HepG2 (cell line): ENCODE measurements around the gene ZFHX3. TPM values are rescaled to one million over a fixed set of nuclear protein-coding genes. Genes with fewer than 3 reads are reported as not detected.

ENCODE experiments used
- ATM ChIP-seq: fragments of 450-650 bp; IDR thresholded peaks from 2 replicates; pipeline ENCODE4 v1.7.1; 2017; ENCODE audit warnings: mild to moderate bottlenecking, borderline replicate concordance
- MIER3 ChIP-seq: IDR thresholded peaks from 2 replicates; pipeline ENCODE4 v1.6.1; 2016; ENCODE audit warnings: missing compliant biosample characterization, borderline replicate concordance
- NCOA5 ChIP-seq: sonication (generic); formaldehyde crosslinking; IDR thresholded peaks from 2 replicates; pipeline ENCODE4 v1.4.0; 2020; ENCODE audit warnings: missing genetic modification reagents
- REPIN1 ChIP-seq: sonication (generic); formaldehyde crosslinking; IDR thresholded peaks from 2 replicates; pipeline ENCODE4 v1.8.0; 2022; ENCODE audit warnings: missing genetic modification reagents, low read depth, mild to moderate bottlenecking, borderline replicate concordance
- TCF7 ChIP-seq: sonication (generic); IDR thresholded peaks from 2 replicates; pipeline ENCODE4 v1.6.1; 2016; ENCODE audit warnings: antibody characterized with exemption, low read depth
- ZBTB3 ChIP-seq: sonication (generic); formaldehyde crosslinking; IDR thresholded peaks from 2 replicates; pipeline ENCODE4 v1.4.0; 2020; ENCODE audit warnings: low read depth, mild to moderate bottlenecking, moderate library complexity, missing genetic modification reagents, borderline replicate concordance
- ZFYVE20 ChIP-seq: sonication (generic); formaldehyde crosslinking; IDR thresholded peaks from 2 replicates; pipeline ENCODE4 v1.8.0; 2023; ENCODE audit warnings: low read depth, mild to moderate bottlenecking, moderate library complexity, missing genetic modification reagents, borderline replicate concordance
- ZNF180 ChIP-seq: sonication (generic); formaldehyde crosslinking; IDR thresholded peaks from 2 replicates; pipeline ENCODE4 v1.4.0; 2020; ENCODE audit warnings: low read depth, missing genetic modification reagents, borderline replicate concordance
- ZNF572 ChIP-seq: sonication (generic); formaldehyde crosslinking; IDR thresholded peaks from 2 replicates; pipeline ENCODE4 v1.5.1; 2020; ENCODE audit warnings: mild to moderate bottlenecking, missing genetic modification reagents
- ZNF589 ChIP-seq: sonication (generic); formaldehyde crosslinking; conservative IDR thresholded peaks from 2 replicates; pipeline ENCODE4 v1.8.0; 2022; ENCODE audit warnings: mild to moderate bottlenecking, moderate library complexity, missing genetic modification reagents
- ZNF703 ChIP-seq: sonication (generic); formaldehyde crosslinking; IDR thresholded peaks from 2 replicates; pipeline ENCODE4 v1.5.1; 2020; ENCODE audit warnings: missing genetic modification reagents, mild to moderate bottlenecking, moderate library complexity, borderline replicate concordance
- ZNF713 ChIP-seq: sonication (generic); formaldehyde crosslinking; IDR thresholded peaks from 2 replicates; pipeline ENCODE4 v1.4.0; 2020; ENCODE audit warnings: mild to moderate bottlenecking, missing genetic modification reagents
- polyA plus RNA-seq, 8 experiments: library from polyadenylated mRNA; depleted of rRNA in 3 of 8; stranded (reverse) in 7 of 8; unstranded in 1 of 8; fragments of >200 nt; fragmentation: Illumina TruSeq in 4 of 8; extraction: Trizol in 4 of 8; gene quantifications; 2 replicates each; pipeline versions ENCODE4 v1.2.1 to v1.2.3, GENCODE V29; 2011 to 2016; ENCODE audit warnings: low read depth in 4 of 8, missing spikeins in 1 of 8, mixed read lengths in 1 of 8; ENCODE audit not compliant: insufficient read depth in 1 of 8
- total RNA-seq, 5 experiments: library from RNA; depleted of rRNA; stranded (reverse); fragments of >200 nt; fragmentation: Illumina TruSeq; extraction: Trizol; gene quantifications; 2 replicates each; pipeline ENCODE4 v1.2.3, GENCODE V29; 2016; ENCODE audit warnings: low read depth in 1 of 5
- TF ChIP-seq, protein P1 (sequence below): sonication (generic); formaldehyde crosslinking; IDR thresholded peaks from 2 replicates; pipeline ENCODE4 v1.5.0; 2020; ENCODE audit warnings: missing genetic modification reagents, mild to moderate bottlenecking, borderline replicate concordance
- TF ChIP-seq, protein P2 (sequence below): sonication (generic); formaldehyde crosslinking; IDR thresholded peaks from 2 replicates; pipeline ENCODE4 v1.4.0; 2020; ENCODE audit warnings: missing genetic modification reagents
- TF ChIP-seq, protein P3 (sequence below): sonication (generic); formaldehyde crosslinking; IDR thresholded peaks from 2 replicates; pipeline ENCODE4 v1.5.1; 2020; ENCODE audit warnings: mild to moderate bottlenecking, missing genetic modification reagents
- TF ChIP-seq, protein P4 (sequence below): IDR thresholded peaks from 2 replicates; pipeline ENCODE4 v1.6.1; 2012; ENCODE audit warnings: low read depth, low read length, improper control_type of control experiment
- TF ChIP-seq, protein P5 (sequence below): sonication (generic); formaldehyde crosslinking; IDR thresholded peaks from 2 replicates; pipeline ENCODE4 v1.5.1; 2020; ENCODE audit warnings: missing genetic modification reagents, mild to moderate bottlenecking, borderline replicate concordance
- TF ChIP-seq, protein P6 (sequence below): sonication (generic); formaldehyde crosslinking; IDR thresholded peaks from 2 replicates; pipeline ENCODE4 v1.8.0; 2022; ENCODE audit warnings: missing genetic modification reagents, mild to moderate bottlenecking, moderate library complexity, borderline replicate concordance

Gene ZFHX3
- total and polyA plus RNA-seq, 2 of the 13 experiments (the other 11 are each of a cell fraction or from before 2014, with no cell fraction given) = 5.0 to 6.0 TPM

DNA sequence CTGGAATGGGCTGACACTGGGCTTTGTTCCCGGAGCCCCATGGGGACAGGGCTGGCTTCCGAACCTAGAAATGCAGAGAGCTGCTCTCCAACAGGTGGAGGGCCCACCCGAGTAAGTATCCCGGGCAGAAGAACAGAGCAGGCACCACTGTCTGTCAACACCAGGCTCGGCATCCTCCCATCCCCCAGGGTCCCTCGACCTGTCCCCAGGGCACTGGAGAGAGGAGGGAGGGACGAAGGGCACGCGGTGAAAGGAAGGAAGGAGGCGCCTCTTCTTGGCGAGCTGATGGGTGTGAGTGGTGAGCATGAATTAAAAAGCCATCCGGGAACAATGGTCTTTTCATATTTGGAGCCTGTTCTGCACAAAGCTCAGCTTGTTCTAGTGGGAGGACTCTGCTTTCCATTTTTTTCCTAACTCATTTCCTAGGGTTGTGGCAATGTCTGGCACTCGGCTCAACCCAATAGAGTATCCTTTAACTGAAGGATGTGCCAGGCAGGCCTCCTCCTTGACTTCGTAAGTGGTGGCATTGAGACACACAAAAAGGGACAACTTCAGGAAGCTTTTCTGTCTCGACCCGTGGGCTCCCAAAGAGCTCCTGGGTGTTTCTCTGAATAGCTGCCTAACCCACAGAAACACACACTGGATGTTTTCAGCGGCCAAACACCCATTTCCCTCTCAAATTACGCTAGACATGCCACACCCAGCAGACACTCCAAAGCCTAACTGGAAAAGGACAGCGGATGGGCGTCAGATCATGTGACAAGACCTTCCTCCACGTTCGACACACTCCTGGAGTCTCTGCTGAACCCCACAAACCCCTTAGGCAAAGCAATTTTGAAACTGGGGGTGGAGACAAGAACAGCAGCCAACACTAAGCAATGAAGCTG is 47.7 kb downstream of the ZFHX3 start (continued):
- TF ChIP-seq ZFYVE20 (CRISPR knock-in tag) = no peak
- TF ChIP-seq ZBTB3 (CRISPR knock-in tag) = peak; percentile 31; the same call in 1 of the 2 replicates
- TF ChIP-seq, protein P1, sequence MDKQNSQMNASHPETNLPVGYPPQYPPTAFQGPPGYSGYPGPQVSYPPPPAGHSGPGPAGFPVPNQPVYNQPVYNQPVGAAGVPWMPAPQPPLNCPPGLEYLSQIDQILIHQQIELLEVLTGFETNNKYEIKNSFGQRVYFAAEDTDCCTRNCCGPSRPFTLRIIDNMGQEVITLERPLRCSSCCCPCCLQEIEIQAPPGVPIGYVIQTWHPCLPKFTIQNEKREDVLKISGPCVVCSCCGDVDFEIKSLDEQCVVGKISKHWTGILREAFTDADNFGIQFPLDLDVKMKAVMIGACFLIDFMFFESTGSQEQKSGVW (CRISPR knock-in tag) = no peak
- TF ChIP-seq REPIN1 (CRISPR knock-in tag) = no peak; the same call in 1 of the 2 replicates
- TF ChIP-seq, protein P2, sequence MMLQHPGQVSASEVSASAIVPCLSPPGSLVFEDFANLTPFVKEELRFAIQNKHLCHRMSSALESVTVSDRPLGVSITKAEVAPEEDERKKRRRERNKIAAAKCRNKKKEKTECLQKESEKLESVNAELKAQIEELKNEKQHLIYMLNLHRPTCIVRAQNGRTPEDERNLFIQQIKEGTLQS (CRISPR knock-in tag) = no peak
- TF ChIP-seq, protein P3, sequence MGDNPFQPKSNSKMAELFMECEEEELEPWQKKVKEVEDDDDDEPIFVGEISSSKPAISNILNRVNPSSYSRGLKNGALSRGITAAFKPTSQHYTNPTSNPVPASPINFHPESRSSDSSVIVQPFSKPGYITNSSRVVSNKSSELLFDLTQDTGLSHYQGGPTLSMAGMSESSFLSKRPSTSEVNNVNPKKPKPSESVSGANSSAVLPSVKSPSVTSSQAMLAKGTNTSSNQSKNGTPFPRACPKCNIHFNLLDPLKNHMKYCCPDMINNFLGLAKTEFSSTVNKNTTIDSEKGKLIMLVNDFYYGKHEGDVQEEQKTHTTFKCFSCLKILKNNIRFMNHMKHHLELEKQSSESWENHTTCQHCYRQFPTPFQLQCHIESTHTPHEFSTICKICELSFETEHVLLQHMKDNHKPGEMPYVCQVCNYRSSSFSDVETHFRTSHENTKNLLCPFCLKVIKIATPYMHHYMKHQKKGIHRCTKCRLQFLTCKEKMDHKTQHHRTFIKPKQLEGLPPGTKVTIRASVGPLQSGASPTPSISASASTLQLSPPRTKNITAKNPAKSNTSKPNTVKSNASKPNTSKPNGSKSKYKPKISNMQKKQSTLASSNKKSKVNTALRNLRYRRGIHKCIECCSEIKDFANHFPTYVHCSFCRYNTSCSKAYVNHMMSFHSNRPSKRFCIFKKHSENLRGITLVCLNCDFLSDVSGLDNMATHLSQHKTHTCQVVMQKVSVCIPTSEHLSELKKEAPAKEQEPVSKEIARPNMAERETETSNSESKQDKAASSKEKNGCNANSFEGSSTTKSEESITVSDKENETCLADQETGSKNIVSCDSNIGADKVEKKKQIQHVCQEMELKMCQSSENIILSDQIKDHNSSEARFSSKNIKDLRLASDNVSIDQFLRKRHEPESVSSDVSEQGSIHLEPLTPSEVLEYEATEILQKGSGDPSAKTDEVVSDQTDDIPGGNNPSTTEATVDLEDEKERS (CRISPR knock-in tag) = no peak
- TF ChIP-seq NCOA5 (CRISPR knock-in tag) = no peak
- no peak for TF ChIP-seq ZNF180
- TF ChIP-seq, protein P4, sequence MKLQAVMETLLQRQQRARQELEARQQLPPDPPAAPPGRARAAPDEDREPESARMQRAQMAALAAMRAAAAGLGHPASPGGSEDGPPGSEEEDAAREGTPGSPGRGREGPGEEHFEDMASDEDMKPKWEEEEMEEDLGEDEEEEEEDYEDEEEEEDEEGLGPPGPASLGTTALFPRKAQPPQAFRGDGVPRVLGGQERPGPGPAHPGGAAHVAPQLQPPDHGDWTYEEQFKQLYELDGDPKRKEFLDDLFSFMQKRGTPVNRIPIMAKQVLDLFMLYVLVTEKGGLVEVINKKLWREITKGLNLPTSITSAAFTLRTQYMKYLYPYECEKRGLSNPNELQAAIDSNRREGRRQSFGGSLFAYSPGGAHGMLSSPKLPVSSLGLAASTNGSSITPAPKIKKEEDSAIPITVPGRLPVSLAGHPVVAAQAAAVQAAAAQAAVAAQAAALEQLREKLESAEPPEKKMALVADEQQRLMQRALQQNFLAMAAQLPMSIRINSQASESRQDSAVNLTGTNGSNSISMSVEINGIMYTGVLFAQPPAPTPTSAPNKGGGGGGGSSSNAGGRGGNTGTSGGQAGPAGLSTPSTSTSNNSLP = no peak
- no peak for TF ChIP-seq ZNF713 (CRISPR knock-in tag)
- TF ChIP-seq, protein P5, sequence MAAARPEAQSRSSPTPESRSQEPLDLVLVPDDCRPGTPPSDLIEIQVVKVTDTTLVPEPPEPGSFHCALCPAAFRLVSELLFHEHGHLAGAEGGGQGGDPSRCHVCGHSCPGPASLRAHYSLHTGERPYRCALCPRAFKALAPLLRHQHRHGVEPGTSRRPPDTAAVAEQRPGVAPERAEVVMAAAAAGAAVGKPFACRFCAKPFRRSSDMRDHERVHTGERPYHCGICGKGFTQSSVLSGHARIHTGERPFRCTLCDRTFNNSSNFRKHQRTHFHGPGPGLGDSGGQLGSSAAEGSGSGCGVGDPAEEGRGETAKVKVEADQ = 0 out of 2 replicates have a peak, but pooled peaks have one; percentile 45
- 0 out of 2 replicates have a peak, but pooled peaks have one; percentile 2 for TF ChIP-seq ZNF703
- TF ChIP-seq TCF7 = no peak
- no peak for TF ChIP-seq ZNF589 (CRISPR knock-in tag)
- TF ChIP-seq MIER3 (CRISPR knock-in tag) = peak; percentile 56; the same call in 1 of the 2 replicates
- no peak for TF ChIP-seq ZNF572 (CRISPR knock-in tag)
- no peak for TF ChIP-seq ATM
- TF ChIP-seq, protein P6, sequence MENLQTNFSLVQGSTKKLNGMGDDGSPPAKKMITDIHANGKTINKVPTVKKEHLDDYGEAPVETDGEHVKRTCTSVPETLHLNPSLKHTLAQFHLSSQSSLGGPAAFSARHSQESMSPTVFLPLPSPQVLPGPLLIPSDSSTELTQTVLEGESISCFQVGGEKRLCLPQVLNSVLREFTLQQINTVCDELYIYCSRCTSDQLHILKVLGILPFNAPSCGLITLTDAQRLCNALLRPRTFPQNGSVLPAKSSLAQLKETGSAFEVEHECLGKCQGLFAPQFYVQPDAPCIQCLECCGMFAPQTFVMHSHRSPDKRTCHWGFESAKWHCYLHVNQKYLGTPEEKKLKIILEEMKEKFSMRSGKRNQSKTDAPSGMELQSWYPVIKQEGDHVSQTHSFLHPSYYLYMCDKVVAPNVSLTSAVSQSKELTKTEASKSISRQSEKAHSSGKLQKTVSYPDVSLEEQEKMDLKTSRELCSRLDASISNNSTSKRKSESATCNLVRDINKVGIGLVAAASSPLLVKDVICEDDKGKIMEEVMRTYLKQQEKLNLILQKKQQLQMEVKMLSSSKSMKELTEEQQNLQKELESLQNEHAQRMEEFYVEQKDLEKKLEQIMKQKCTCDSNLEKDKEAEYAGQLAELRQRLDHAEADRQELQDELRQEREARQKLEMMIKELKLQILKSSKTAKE (CRISPR knock-in tag) = no peak; the same call in 1 of the 2 replicates
